ENCODE data around the gene KIAA0232. TPM values are rescaled to one million over a fixed set of nuclear protein-coding genes. Genes with fewer than 3 reads are reported as not detected.
"Not testable (repeated sequence)": the region's sequence is repeated elsewhere in the genome, so short reads cannot be mapped to it uniquely, and the experiment has no call there.

Gene KIAA0232
- total RNA-seq, 1 experiment from 2014 or later = 15.6 TPM

- Mint-ChIP-seq H3K36me3 (ENCODE audit: insufficient read depth, unreplicated experiment) (no peaks in the 10 kb centered on the region), H3K4me1 (ENCODE audit: insufficient read depth, unreplicated experiment) (peaks cover 6% of the 10 kb centered on the region), H3K4me3 (ENCODE audit: unreplicated experiment) (no peak overlapping the region), H3K9me3 (ENCODE audit: unreplicated experiment) (no peaks in the 10 kb centered on the region), H3K27me3 (ENCODE audit: insufficient read depth, unreplicated experiment) (no peaks in the 10 kb centered on the region), H3K27ac (ENCODE audit: low read depth, unreplicated experiment) (no peak overlapping the region)
- ChIA-PET POLR2A (no interaction called here), CTCF (interaction anchor here (1.3 kb wide), 1 partner anchor 119 kb away, joined by 3 read pairs; no protein-coding TSS in a partner anchor)
- TF ChIP-seq CTCF (IDR thresholded peaks at IDR 0.05; ENCODE audit: unreplicated experiment) = no peak
- no peak for DNase-seq (ENCODE audit: unreplicated experiment)
- BruUV-seq (replicated peaks) = no TSS peak
- intact Hi-C loops (cut with micrococcal nuclease) = no loop called here
Measured at GRCh38 chr4:6755088-6755753, 27.3 kb upstream of the KIAA0232 start.

GRCh38 chr4:6756345-6756744, 26.2 kb upstream of the KIAA0232 start:
- H3K27ac Mint-ChIP-seq (ENCODE audit: low read depth, unreplicated experiment); POLR2A ChIA-PET; DNase-seq (ENCODE audit: unreplicated experiment); H3K9me3 Mint-ChIP-seq (ENCODE audit: unreplicated experiment); intact Hi-C loops (cut with micrococcal nuclease); H3K36me3 Mint-ChIP-seq (ENCODE audit: insufficient read depth, unreplicated experiment); H3K4me3 Mint-ChIP-seq (ENCODE audit: unreplicated experiment); H3K27me3 Mint-ChIP-seq (ENCODE audit: insufficient read depth, unreplicated experiment); BruUV-seq (replicated peaks): not testable (repeated sequence)
- CTCF ChIA-PET = interaction anchor here (1.1 kb wide), 1 partner anchor 37 kb away, joined by 4 read pairs; no protein-coding TSS in a partner anchor
- peaks cover 12% of the 10 kb centered on the region for H3K4me1 Mint-ChIP-seq (ENCODE audit: insufficient read depth, unreplicated experiment)

DNA sequence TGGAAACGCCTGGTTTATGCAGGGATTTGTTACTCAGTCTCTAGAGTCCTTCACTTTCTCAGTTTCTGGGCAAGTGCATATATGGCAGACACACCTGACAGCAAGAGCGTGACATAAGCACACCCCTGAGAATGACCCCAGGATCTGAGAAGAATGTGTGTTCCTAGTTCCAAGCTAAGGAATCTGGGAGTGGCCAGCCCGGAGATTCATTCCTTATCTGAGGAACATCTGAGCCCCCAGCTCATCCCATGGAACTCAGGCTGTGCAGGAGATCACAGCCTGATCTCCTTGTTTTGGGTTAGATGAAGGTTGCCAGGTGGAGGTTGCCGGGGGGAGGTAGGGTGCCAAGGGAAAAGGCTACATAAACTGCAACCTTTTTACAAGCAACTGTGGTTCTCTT, 23.8 kb upstream of the KIAA0232 start:
- Mint-ChIP-seq H3K27ac (ENCODE audit: low read depth, unreplicated experiment) (no peak overlapping the region), H3K4me1 (ENCODE audit: insufficient read depth, unreplicated experiment) (peaks cover 19% of the 10 kb centered on the region), H3K4me3 (ENCODE audit: unreplicated experiment) (no peak overlapping the region), H3K36me3 (ENCODE audit: insufficient read depth, unreplicated experiment) (no peaks in the 10 kb centered on the region), H3K9me3 (ENCODE audit: unreplicated experiment) (no peaks in the 10 kb centered on the region), H3K27me3 (ENCODE audit: insufficient read depth, unreplicated experiment) (no peaks in the 10 kb centered on the region)
- intact Hi-C loops (cut with micrococcal nuclease) = no loop called here
- no peak for DNase-seq (ENCODE audit: unreplicated experiment)
- ChIA-PET CTCF (interaction anchor here (0.6 to 5.2 kb wide), 3 partner anchors 9 to 227 kb away, joined by 3 to 25 read pairs (median 3); no protein-coding TSS in a partner anchor), POLR2A (interaction anchor here (0.9 to 2.1 kb wide), 3 partner anchors 9 to 50 kb away, joined by 3 to 7 read pairs (median 3); partner anchors contain the start of gene BLOC1S4)
- no peak for TF ChIP-seq CTCF (IDR thresholded peaks at IDR 0.05; ENCODE audit: unreplicated experiment)
- BruUV-seq (replicated peaks) = no TSS peak

- no peak overlapping the region for H3K27ac Mint-ChIP-seq (ENCODE audit: low read depth, unreplicated experiment)
- H3K27me3 Mint-ChIP-seq (ENCODE audit: insufficient read depth, unreplicated experiment) = no peaks in the 10 kb centered on the region
- BruUV-seq (replicated peaks) = no TSS peak
- no peaks in the 10 kb centered on the region for H3K36me3 Mint-ChIP-seq (ENCODE audit: insufficient read depth, unreplicated experiment)
- peaks cover 25% of the 10 kb centered on the region for H3K4me1 Mint-ChIP-seq (ENCODE audit: insufficient read depth, unreplicated experiment)
- ChIA-PET POLR2A (no interaction called here), CTCF (interaction anchor here (5.2 kb wide), 1 partner anchor 113 kb away, joined by 25 read pairs; no protein-coding TSS in a partner anchor)
- intact Hi-C loops (cut with micrococcal nuclease) = no loop called here
- H3K9me3 Mint-ChIP-seq (ENCODE audit: unreplicated experiment) = no peaks in the 10 kb centered on the region
- TF ChIP-seq CTCF (IDR thresholded peaks at IDR 0.05; ENCODE audit: unreplicated experiment) = no peak
- no peak for DNase-seq (ENCODE audit: unreplicated experiment)
- no peak overlapping the region for H3K4me3 Mint-ChIP-seq (ENCODE audit: unreplicated experiment)
Measured at GRCh38 chr4:6760865-6761264, 21.7 kb upstream of the KIAA0232 start.
